Endothelial cell (in vitro differentiated cells): ENCODE measurements around the gene METTL16. TPM values are rescaled to one million over a fixed set of nuclear protein-coding genes. Genes with fewer than 3 reads are reported as not detected.

ENCODE experiments used
- DNase-seq: peaks from one replicate; pipeline ENCODE4 v3.0.0; 2021; ENCODE audit warnings: low spot score
- H3K27ac Mint-ChIP-seq: one replicate; pipeline ENCODE4 v1.8.0; 2021; ENCODE audit warnings: mixed read lengths, inconsistent platforms; ENCODE audit not compliant: unreplicated experiment
- H3K27me3 Mint-ChIP-seq: one replicate; pipeline ENCODE4 v1.8.0; 2021; ENCODE audit warnings: mild to moderate bottlenecking, moderate library complexity, mixed read lengths, inconsistent platforms; ENCODE audit not compliant: unreplicated experiment
- H3K36me3 Mint-ChIP-seq: one replicate; pipeline ENCODE4 v1.8.0; 2021; ENCODE audit warnings: mild to moderate bottlenecking, low read depth, mixed read lengths, inconsistent platforms; ENCODE audit not compliant: unreplicated experiment
- H3K4me1 Mint-ChIP-seq: one replicate; pipeline ENCODE4 v1.8.0; 2021; ENCODE audit warnings: mild to moderate bottlenecking, mixed read lengths, inconsistent platforms; ENCODE audit not compliant: unreplicated experiment
- H3K4me3 Mint-ChIP-seq: one replicate; pipeline ENCODE4 v1.8.0; 2021; ENCODE audit warnings: mild to moderate bottlenecking, mixed read lengths, inconsistent platforms; ENCODE audit not compliant: unreplicated experiment
- H3K9me3 Mint-ChIP-seq: one replicate; pipeline ENCODE4 v1.8.0; 2021; ENCODE audit warnings: mixed read lengths, inconsistent platforms; ENCODE audit not compliant: unreplicated experiment
- long read RNA-seq: library from polyadenylated mRNA; unstranded; transcript quantifications from one replicate; pipeline ENCODE4 v2.0.0, GENCODE V29; 2020; ENCODE audit not compliant: unreplicated experiment
- total RNA-seq: library from RNA; stranded (reverse); fragmentation: NEBNext Ultra II Directional; extraction: Animal tissue kit (Norgen Biotek cat#: 25700); gene quantifications from one replicate; pipeline ENCODE4 v1.2.1, GENCODE V29; 2021; ENCODE audit not compliant: unreplicated experiment
- TF ChIP-seq, protein P1 (sequence below): fragments of 200-600 bp; sonication (generic); IDR thresholded peaks from one replicate; pipeline ENCODE4 v1.5.0; 2021; ENCODE audit warnings: antibody characterized with exemption; ENCODE audit not compliant: unreplicated experiment

Gene METTL16
- total RNA-seq = 24.9 TPM
- long read RNA-seq, full-length matches to known transcripts = 1 of 5 reads
- long read RNA-seq, partial matches to known transcripts = 0 of 5 reads
- long read RNA-seq, other reads (novel, unspliced or antisense) = 4 of 5 reads

DNA sequence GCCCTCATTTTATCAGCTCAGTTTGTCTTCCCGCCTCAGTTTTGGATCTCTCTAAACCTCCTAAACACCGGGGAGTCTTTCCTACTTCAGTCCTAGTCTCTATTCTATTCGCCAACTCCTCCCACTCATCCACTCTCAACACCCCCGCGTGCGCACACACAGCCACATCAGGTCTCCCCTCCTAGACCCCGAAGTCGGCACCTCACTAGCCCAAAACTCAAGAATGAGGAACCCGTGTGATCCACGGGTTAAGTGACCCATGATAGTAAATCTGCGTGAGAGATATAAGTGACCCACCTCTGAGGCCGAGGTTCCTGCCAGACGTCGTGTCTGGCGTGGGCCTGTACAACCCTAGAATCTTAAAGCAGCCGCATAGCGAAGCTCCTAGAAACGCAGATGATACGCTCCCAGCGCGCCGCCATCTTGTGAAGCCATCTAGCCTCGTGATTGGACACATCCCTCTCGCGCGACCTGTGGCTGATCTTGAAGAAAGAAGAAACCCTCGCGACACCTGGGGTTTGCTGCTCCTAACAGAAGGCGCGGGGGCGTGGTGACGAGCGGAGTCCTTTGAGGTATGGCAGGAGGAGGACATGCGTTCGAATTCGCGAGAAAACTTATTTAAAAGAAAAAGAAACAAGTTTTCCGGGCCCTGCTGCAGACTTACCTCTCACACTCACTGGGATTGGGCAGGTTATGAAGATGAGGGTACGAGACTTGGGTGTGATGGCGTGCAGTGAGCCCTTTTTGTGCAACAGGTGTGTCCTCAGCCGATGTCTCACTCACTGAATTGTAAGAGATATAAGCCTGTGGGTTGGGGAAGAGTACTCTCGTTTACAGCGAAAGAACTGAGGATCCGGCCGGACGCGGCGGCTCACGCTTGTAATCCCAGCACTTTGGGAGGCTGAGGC, at the start of gene METTL16:
Gene METTL16 (minus strand): TSS at position 427 of the 908 bp plus-strand sequence. CDS start 9,557 bp downstream, outside the sequence.
- H3K27ac Mint-ChIP-seq = no peak within 1 kb of the TSS
- TF ChIP-seq, protein P1, sequence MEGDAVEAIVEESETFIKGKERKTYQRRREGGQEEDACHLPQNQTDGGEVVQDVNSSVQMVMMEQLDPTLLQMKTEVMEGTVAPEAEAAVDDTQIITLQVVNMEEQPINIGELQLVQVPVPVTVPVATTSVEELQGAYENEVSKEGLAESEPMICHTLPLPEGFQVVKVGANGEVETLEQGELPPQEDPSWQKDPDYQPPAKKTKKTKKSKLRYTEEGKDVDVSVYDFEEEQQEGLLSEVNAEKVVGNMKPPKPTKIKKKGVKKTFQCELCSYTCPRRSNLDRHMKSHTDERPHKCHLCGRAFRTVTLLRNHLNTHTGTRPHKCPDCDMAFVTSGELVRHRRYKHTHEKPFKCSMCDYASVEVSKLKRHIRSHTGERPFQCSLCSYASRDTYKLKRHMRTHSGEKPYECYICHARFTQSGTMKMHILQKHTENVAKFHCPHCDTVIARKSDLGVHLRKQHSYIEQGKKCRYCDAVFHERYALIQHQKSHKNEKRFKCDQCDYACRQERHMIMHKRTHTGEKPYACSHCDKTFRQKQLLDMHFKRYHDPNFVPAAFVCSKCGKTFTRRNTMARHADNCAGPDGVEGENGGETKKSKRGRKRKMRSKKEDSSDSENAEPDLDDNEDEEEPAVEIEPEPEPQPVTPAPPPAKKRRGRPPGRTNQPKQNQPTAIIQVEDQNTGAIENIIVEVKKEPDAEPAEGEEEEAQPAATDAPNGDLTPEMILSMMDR = no peak
- peaks cover 10% of the 10 kb centered on the region for H3K4me1 Mint-ChIP-seq
- DNase-seq = peak; percentile 93
- H3K4me3 Mint-ChIP-seq = peak within 1 kb of the TSS; percentile 50
- H3K9me3 Mint-ChIP-seq = no peaks in the 10 kb centered on the region
- no peaks in the 10 kb centered on the region for H3K27me3 Mint-ChIP-seq
- peaks cover 11% of the 10 kb centered on the region for H3K36me3 Mint-ChIP-seq

- DNase-seq = no peak
- H3K9me3 Mint-ChIP-seq = peaks cover 6% of the 10 kb centered on the region
- H3K27ac Mint-ChIP-seq = no peak overlapping the region
- peaks cover 5% of the 10 kb centered on the region for H3K36me3 Mint-ChIP-seq
- no peak overlapping the region for H3K4me3 Mint-ChIP-seq
- H3K27me3 Mint-ChIP-seq = peaks cover 6% of the 10 kb centered on the region
- TF ChIP-seq, protein P1 = no peak
- peaks cover 2% of the 10 kb centered on the region for H3K4me1 Mint-ChIP-seq
These were observed 49.0 kb upstream of the METTL16 start for GRCh38 chr17:2560658-2561057.

DNA sequence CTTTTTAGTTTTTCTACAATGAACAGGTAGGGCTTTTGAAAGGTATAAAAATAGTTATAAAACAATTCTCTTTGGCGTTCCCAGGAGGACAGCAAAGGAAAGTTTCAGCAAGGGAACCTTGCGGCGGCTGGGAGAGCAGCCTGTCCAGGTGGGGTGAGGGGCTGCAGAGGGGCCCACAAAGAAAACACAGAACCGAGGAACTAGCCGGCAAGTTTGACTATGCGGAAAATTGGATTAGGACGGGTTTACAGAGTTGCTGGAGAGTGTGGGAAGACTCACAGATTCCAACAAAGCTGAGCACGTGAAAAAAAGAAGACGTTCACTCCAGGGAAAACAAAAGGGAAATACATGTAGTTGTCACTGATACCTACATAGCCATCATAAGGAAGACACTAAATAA, 40.2 kb upstream of the METTL16 start:
- H3K4me1 Mint-ChIP-seq = peaks cover 12% of the 10 kb centered on the region
- peak overlapping the region; percentile 93 for H3K27ac Mint-ChIP-seq
- peaks cover 4% of the 10 kb centered on the region for H3K27me3 Mint-ChIP-seq
- TF ChIP-seq, protein P1 = no peak
- H3K9me3 Mint-ChIP-seq = no peaks in the 10 kb centered on the region
- DNase-seq = peak; percentile 14
- H3K4me3 Mint-ChIP-seq = no peak overlapping the region
- H3K36me3 Mint-ChIP-seq = no peaks in the 10 kb centered on the region

GRCh38 chr17:2551493-2551892, 39.8 kb upstream of the METTL16 start:
- Mint-ChIP-seq H3K27me3 (peaks cover 4% of the 10 kb centered on the region), H3K36me3 (no peaks in the 10 kb centered on the region), H3K27ac (peak overlapping the region; percentile 93), H3K9me3 (no peaks in the 10 kb centered on the region), H3K4me1 (peaks cover 12% of the 10 kb centered on the region), H3K4me3 (no peak overlapping the region)
- DNase-seq = peak; percentile 24
- TF ChIP-seq, protein P1 = no peak
